HepG2 (cell line): Measurements from ENCODE around the gene HSP90AB1. TPM values are rescaled to one million over a fixed set of nuclear protein-coding genes. Genes with fewer than 3 reads are reported as not detected.

Experiments
- CBX1 ChIP-seq: IDR thresholded peaks from one replicate; pipeline ENCODE4 v1.6.1; 2016; ENCODE audit warnings: antibody characterized with exemption, low read depth
- DPF2 ChIP-seq: sonication (generic); formaldehyde crosslinking; IDR thresholded peaks from 2 replicates; pipeline ENCODE4 v1.4.0; 2020; ENCODE audit warnings: mild to moderate bottlenecking, low read depth, missing genetic modification reagents, borderline replicate concordance
- POLR2AphosphoS2 ChIP-seq: IDR thresholded peaks from 2 replicates; pipeline ENCODE4 v1.6.1; 2011; ENCODE audit warnings: low read depth, low read length, improper control_type of control experiment
- SRSF1 ChIP-seq: fragments of 200-400 bp; formaldehyde crosslinking; optimal IDR thresholded peaks from 2 replicates; pipeline ENCODE3; 2017; ENCODE audit warnings: mild to moderate bottlenecking, low read depth, low read length, moderate library complexity
- TAF1 ChIP-seq: sonication (generic); formaldehyde crosslinking; IDR thresholded peaks from 2 replicates; pipeline ENCODE4 v1.4.0; 2020; ENCODE audit warnings: missing genetic modification reagents
- TGIF2 ChIP-seq: IDR thresholded peaks from 2 replicates; pipeline ENCODE4 v1.6.1; 2016; ENCODE audit warnings: control low read depth, missing compliant biosample characterization
- ZNF329 ChIP-seq: sonication (generic); formaldehyde crosslinking; IDR thresholded peaks from 2 replicates; pipeline ENCODE4 v1.9.0; 2021; ENCODE audit warnings: low read depth, mild to moderate bottlenecking, missing genetic modification reagents
- ZNF776 ChIP-seq: sonication (generic); formaldehyde crosslinking; IDR thresholded peaks from 2 replicates; pipeline ENCODE4 v1.4.0; 2020; ENCODE audit warnings: mild to moderate bottlenecking, missing genetic modification reagents
- polyA plus RNA-seq, 8 experiments: library from polyadenylated mRNA; depleted of rRNA in 3 of 8; stranded (reverse) in 7 of 8; unstranded in 1 of 8; fragments of >200 nt; fragmentation: Illumina TruSeq in 4 of 8; extraction: Trizol in 4 of 8; gene quantifications; 2 replicates each; pipeline versions ENCODE4 v1.2.1 to v1.2.3, GENCODE V29; 2011 to 2016; ENCODE audit warnings: low read depth in 4 of 8, missing spikeins in 1 of 8, mixed read lengths in 1 of 8; ENCODE audit not compliant: insufficient read depth in 1 of 8
- total RNA-seq, 5 experiments: library from RNA; depleted of rRNA; stranded (reverse); fragments of >200 nt; fragmentation: Illumina TruSeq; extraction: Trizol; gene quantifications; 2 replicates each; pipeline ENCODE4 v1.2.3, GENCODE V29; 2016; ENCODE audit warnings: low read depth in 1 of 5
- TF ChIP-seq, protein P1 (sequence below): sonication (generic); formaldehyde crosslinking; IDR thresholded peaks from 2 replicates; pipeline ENCODE4 v1.8.1; 2023; ENCODE audit warnings: mild to moderate bottlenecking, inconsistent platforms, moderate library complexity, missing genetic modification reagents, borderline replicate concordance
- TF ChIP-seq, protein P2 (sequence below): sonication (generic); formaldehyde crosslinking; IDR thresholded peaks from 2 replicates; pipeline ENCODE4 v1.4.0; 2020; ENCODE audit warnings: missing genetic modification reagents
- TF ChIP-seq, protein P3 (sequence below): sonication (generic); formaldehyde crosslinking; IDR thresholded peaks from 2 replicates; pipeline ENCODE4 v1.9.0; 2021; ENCODE audit warnings: missing genetic modification reagents, borderline replicate concordance
- TF ChIP-seq, protein P4 (sequence below): sonication (generic); formaldehyde crosslinking; IDR thresholded peaks from one replicate; pipeline ENCODE4 v1.5.1; 2020; ENCODE audit warnings: mild to moderate bottlenecking, missing genetic modification reagents; ENCODE audit errors: not compliant biosample characterization
- TF ChIP-seq, protein P5 (sequence below): IDR thresholded peaks from 2 replicates; pipeline ENCODE4 v1.6.1; 2016; ENCODE audit warnings: low read depth, borderline replicate concordance

The HSP90AB1 gene
- total and polyA plus RNA-seq, 2 of the 13 experiments (the other 11 are each of a cell fraction or from before 2014, with no cell fraction given), result 1,325 to 1,472 TPM

DNA sequence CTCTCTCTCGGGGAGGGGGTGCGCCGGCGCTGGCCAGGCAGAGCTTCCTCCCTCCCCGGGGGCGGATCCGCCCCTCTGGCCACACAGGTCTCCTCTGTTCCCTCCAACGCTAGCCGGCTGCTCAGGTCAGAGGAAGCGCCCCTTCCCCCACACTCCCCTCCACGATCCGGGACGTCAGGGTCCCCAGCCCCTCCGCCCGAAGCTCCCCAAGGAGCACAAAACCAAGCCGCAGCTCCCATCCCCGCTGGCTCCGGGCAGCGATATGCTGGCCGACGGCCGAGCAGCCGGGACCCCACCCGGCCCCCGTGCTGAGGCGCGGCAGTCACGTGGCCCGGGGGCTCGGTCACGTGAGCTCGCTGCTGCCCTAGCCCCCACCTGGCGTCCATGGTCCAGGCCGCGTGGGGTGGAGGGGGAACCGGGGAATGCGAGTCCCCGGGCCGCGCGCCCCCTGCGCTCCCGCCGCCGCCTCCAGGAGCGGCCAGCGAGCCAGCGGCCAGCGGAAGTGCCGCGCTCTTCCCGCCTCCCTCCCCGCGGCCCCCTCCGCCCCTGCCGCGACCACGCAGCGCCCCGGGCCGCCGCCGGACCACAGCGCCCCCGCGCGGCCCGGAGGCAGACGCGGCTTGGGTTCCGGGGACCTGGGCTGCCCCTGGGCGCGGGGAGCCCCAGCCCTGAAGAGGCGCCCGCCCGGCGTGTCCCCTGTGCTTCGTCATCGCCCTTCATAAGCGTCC is 10.3 kb downstream of the HSP90AB1 start, which contains the start of gene SLC35B2 (continued):
- TF ChIP-seq, protein P1, sequence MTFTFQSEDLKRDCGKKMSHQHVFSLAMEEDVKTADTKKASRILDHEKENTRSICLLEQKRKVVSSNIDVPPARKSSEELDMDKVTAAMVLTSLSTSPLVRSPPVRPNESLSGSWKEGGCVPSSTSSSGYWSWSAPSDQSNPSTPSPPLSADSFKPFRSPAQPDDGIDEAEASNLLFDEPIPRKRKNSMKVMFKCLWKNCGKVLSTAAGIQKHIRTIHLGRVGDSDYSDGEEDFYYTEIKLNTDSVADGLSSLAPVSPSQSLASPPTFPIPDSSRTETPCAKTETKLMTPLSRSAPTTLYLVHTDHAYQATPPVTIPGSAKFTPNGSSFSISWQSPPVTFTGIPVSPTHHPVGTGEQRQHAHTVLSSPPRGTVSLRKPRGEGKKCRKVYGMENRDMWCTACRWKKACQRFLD (CRISPR knock-in tag), result peak; percentile 90; the same call in 1 of the 2 replicates
- TF ChIP-seq SRSF1, result peak; percentile 87
- TF ChIP-seq, protein P2, sequence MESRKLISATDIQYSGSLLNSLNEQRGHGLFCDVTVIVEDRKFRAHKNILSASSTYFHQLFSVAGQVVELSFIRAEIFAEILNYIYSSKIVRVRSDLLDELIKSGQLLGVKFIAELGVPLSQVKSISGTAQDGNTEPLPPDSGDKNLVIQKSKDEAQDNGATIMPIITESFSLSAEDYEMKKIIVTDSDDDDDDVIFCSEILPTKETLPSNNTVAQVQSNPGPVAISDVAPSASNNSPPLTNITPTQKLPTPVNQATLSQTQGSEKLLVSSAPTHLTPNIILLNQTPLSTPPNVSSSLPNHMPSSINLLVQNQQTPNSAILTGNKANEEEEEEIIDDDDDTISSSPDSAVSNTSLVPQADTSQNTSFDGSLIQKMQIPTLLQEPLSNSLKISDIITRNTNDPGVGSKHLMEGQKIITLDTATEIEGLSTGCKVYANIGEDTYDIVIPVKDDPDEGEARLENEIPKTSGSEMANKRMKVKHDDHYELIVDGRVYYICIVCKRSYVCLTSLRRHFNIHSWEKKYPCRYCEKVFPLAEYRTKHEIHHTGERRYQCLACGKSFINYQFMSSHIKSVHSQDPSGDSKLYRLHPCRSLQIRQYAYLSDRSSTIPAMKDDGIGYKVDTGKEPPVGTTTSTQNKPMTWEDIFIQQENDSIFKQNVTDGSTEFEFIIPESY (CRISPR knock-in tag), result 0 out of 2 replicates have a peak, but pooled peaks have one; percentile 33
- peak; percentile 79; the same call in 1 of the 2 replicates for TF ChIP-seq ZNF329 (CRISPR knock-in tag)
- TF ChIP-seq, protein P3, sequence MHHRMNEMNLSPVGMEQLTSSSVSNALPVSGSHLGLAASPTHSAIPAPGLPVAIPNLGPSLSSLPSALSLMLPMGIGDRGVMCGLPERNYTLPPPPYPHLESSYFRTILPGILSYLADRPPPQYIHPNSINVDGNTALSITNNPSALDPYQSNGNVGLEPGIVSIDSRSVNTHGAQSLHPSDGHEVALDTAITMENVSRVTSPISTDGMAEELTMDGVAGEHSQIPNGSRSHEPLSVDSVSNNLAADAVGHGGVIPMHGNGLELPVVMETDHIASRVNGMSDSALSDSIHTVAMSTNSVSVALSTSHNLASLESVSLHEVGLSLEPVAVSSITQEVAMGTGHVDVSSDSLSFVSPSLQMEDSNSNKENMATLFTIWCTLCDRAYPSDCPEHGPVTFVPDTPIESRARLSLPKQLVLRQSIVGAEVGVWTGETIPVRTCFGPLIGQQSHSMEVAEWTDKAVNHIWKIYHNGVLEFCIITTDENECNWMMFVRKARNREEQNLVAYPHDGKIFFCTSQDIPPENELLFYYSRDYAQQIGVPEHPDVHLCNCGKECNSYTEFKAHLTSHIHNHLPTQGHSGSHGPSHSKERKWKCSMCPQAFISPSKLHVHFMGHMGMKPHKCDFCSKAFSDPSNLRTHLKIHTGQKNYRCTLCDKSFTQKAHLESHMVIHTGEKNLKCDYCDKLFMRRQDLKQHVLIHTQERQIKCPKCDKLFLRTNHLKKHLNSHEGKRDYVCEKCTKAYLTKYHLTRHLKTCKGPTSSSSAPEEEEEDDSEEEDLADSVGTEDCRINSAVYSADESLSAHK (CRISPR knock-in tag), result 0 out of 2 replicates have a peak, but pooled peaks have one; percentile 13
- peak; percentile 77; the same call in 1 of the 2 replicates for TF ChIP-seq ZNF776 (CRISPR knock-in tag)
- TF ChIP-seq POLR2AphosphoS2, result no peak
- peak; percentile 91 for TF ChIP-seq TGIF2
- TF ChIP-seq DPF2 (CRISPR knock-in tag), result no peak
- TF ChIP-seq, protein P4, sequence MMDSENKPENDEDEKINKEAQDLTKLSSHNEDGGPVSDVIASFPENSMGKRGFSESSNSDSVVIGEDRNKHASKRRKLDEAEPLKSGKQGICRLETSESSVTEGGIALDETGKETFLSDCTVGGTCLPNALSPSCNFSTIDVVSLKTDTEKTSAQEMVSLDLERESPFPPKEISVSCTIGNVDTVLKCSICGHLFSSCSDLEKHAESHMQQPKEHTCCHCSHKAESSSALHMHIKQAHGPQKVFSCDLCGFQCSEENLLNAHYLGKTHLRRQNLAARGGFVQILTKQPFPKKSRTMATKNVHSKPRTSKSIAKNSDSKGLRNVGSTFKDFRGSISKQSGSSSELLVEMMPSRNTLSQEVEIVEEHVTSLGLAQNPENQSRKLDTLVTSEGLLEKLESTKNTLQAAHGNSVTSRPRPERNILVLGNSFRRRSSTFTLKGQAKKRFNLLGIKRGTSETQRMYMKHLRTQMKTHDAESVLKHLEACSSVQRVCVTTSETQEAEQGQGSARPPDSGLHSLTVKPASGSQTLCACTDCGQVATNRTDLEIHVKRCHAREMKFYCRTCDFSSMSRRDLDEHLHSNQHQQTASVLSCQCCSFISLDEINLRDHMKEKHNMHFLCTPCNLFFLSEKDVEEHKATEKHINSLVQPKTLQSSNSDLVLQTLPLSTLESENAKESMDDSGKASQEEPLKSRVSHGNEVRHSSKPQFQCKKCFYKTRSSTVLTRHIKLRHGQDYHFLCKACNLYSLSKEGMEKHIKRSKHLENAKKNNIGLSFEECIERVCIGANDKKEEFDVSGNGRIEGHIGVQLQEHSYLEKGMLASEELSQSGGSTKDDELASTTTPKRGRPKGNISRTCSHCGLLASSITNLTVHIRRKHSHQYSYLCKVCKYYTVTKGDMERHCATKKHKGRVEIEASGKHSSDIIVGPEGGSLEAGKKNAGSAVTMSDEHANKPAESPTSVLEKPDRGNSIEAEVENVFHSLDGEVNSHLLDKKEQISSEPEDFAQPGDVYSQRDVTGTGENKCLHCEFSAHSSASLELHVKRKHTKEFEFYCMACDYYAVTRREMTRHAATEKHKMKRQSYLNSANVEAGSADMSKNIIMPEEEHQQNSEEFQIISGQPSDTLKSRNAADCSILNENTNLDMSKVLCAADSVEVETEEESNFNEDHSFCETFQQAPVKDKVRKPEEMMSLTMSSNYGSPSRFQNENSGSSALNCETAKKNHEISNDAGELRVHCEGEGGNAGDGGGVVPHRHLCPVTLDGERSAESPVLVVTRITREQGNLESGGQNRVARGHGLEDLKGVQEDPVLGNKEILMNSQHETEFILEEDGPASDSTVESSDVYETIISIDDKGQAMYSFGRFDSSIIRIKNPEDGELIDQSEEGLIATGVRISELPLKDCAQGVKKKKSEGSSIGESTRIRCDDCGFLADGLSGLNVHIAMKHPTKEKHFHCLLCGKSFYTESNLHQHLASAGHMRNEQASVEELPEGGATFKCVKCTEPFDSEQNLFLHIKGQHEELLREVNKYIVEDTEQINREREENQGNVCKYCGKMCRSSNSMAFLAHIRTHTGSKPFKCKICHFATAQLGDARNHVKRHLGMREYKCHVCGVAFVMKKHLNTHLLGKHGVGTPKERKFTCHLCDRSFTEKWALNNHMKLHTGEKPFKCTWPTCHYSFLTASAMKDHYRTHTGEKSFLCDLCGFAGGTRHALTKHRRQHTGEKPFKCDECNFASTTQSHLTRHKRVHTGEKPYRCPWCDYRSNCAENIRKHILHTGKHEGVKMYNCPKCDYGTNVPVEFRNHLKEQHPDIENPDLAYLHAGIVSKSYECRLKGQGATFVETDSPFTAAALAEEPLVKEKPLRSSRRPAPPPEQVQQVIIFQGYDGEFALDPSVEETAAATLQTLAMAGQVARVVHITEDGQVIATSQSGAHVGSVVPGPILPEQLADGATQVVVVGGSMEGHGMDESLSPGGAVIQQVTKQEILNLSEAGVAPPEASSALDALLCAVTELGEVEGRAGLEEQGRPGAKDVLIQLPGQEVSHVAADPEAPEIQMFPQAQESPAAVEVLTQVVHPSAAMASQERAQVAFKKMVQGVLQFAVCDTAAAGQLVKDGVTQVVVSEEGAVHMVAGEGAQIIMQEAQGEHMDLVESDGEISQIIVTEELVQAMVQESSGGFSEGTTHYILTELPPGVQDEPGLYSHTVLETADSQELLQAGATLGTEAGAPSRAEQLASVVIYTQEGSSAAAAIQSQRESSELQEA (CRISPR knock-in tag), result no peak
- TF ChIP-seq TAF1, result peak; percentile 87
- peak; percentile 83 for TF ChIP-seq CBX1
- TF ChIP-seq, protein P5, sequence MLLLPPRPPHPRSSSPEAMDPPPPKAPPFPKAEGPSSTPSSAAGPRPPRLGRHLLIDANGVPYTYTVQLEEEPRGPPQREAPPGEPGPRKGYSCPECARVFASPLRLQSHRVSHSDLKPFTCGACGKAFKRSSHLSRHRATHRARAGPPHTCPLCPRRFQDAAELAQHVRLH, result peak; percentile 64; the same call in 1 of the 2 replicates
